Heart left ventricle (tissue), 13 donors: ENCODE measurements around the gene FAXDC2.

Source experiments
- CTCF ChIP-seq, 12 donors: fragments of 200-600 bp; sonication (generic) in 4 of 12; IDR thresholded peaks; one replicate each; pipeline versions ENCODE4 v1.5.0 to v1.8.0; 2018 to 2022; ENCODE audit warnings: antibody characterized with exemption in 12 of 12, mild to moderate bottlenecking in 5 of 12
- POLR2A ChIP-seq, 2 donors: fragments of 450-650 bp; IDR thresholded peaks; one replicate each; pipeline ENCODE4 v1.6.1; 2017; ENCODE audit warnings: antibody characterized with exemption in 2 of 2, mild to moderate bottlenecking in 2 of 2, moderate library complexity in 2 of 2
- donor health status: ischemic (EF 13 %, LVEDD 7.1; RV severe dilation, severe dysfunction).
- donor health status: DM: no; HTN: yes; CAD: no.
- donor health status: DM: no; HTN: no; CAD: no.
- donor health status: ischemic (EF 25% LVEDD 6.9; RV normal size, moderate dysfunction).
- donor health status: ischemic (EF 25% LVEDD 5.7; RV mildly dilated, moderate dysfunction).
- donor health status: ischemic (EF 35%, LVEDD 5.7; RV mildly dilated, moderate dysfunction).
- donor health status: nonischemic (EF 11% LVEDD 7.7; RV severe dilation, severe dysfunction).
- donor health status: DM: yes; HTN: yes; CAD: no.
- donor health status: PGD.
- donor health status: ischemic (EF 29% LVEDD 5.4; RV normal size, mild dysfunction).
- donor health status: nonischemic (EF 23%, LVEDD 6.1; RV moderate dilation, normal function).

GRCh38 chr5:154830596-154830995 lies 19.8 kb downstream of the FAXDC2 start:
- TF ChIP-seq CTCF (IDR thresholded peaks at IDR 0.05) (no peak), POLR2A (IDR thresholded peaks at IDR 0.05) (no peak)
